Measurements from ENCODE around the gene AMD1. TPM values are rescaled to one million over a fixed set of nuclear protein-coding genes. Genes with fewer than 3 reads are reported as not detected.

The AMD1 gene
- total and polyA plus RNA-seq, 9 of the 15 experiments (the other 6 are each of a cell fraction or from before 2014, with no cell fraction given): 60.0 to 151 (median 85.6) TPM

DNA sequence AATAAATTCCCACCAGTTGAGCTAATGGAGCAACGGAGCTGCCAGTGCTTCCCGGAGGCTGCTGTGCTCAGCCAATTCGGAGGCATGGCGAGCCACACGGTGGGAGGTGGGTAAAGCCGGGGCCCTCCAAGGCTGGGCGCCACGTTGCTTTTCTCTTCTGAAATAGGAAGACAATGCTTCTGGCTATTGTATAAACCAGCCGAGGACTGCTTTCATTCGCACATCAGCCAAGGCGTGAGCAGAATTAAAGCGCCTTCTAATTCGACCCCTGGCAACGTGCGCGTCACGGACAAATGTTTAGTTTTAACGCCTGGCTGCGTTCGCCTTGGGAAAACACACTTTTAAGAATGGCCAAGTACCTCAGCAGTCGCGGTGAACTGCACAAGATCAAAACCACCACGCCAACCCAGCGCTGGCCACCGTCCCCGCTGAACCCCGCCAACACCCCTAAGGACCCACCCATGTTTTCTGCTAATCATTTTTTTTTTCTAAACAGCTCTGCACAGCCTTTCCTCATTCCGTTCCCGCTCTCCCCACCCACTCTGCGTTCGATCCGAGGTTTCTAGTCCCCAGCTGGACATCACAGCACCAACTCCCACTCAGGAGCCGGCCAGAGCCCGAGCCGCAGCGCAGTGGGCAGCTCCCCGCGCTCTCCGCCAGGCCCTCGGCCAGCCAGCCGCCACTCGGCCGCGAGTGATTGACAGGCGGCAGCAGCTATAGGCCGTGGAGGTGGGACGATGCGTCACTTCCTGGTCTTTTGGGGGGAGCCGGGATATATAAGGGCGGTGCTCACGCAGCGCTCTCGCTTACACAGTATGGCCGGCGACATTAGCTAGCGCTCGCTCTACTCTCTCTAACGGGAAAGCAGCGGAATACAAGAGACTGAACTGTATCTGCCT is at the start of gene AMD1 (continued):
- TF ChIP-seq SIN3A (IDR thresholded peaks at IDR 0.05; ENCODE audit: borderline replicate concordance in 2 of 2, control insufficient read depth in 1 of 2, low read depth in 2 of 2, low read length in 2 of 2): peak; percentile 86 to 94
- no peak for TF ChIP-seq TSC22D4 (tag; IDR thresholded peaks at IDR 0.05)
- TF ChIP-seq SP1 (CRISPR knock-in tag; IDR thresholded peaks at IDR 0.05): peak; percentile 88
- no peak for TF ChIP-seq PTTG1 (tag; IDR thresholded peaks at IDR 0.05; ENCODE audit: low read depth)
- no peak for TF ChIP-seq DIDO1 (tag; IDR thresholded peaks at IDR 0.05; ENCODE audit: low read depth)
- peak; percentile 27; the same call in 1 of the 2 replicates for TF ChIP-seq L3MBTL2 (IDR thresholded peaks at IDR 0.05)
- TF ChIP-seq CHAMP1 (IDR thresholded peaks at IDR 0.05): no peak
- TF ChIP-seq SREBF2 (CRISPR knock-in tag; IDR thresholded peaks at IDR 0.05): no peak
- TF ChIP-seq NFIX (CRISPR knock-in tag; IDR thresholded peaks at IDR 0.05; ENCODE audit: low read depth): no peak
- no peak for TF ChIP-seq BRF2 (IDR thresholded peaks at IDR 0.05; ENCODE audit: borderline replicate concordance, insufficient read depth, insufficient read length)
- TF ChIP-seq ZC3H4 (CRISPR knock-in tag; IDR thresholded peaks at IDR 0.05; ENCODE audit: borderline replicate concordance): no peak
- TF ChIP-seq ZNF778 (CRISPR knock-in tag; IDR thresholded peaks at IDR 0.05): no peak
- peak; percentile 36 for TF ChIP-seq MYC (IDR thresholded peaks at IDR 0.05; ENCODE audit: low read depth, low read length)
- no peak for TF ChIP-seq MYC (CRISPR knock-in tag; IDR thresholded peaks at IDR 0.05; ENCODE audit: borderline replicate concordance, low read depth)
- TF ChIP-seq NONO (IDR thresholded peaks at IDR 0.05; ENCODE audit: low read depth in 2 of 2, low read length in 1 of 2): peak in 1 of 2 experiments; percentile 78; a peak in 2 of 4 replicates
- TF ChIP-seq ZNF512 (tag; IDR thresholded peaks at IDR 0.05): no peak
- TF ChIP-seq TRIM24 (IDR thresholded peaks at IDR 0.05): 0 out of 4 replicates have a peak, but pooled peaks of 1 of the 2 experiments have one; percentile 6
- peak; percentile 99 for TF ChIP-seq SUPT5H (IDR thresholded peaks at IDR 0.05)
- TF ChIP-seq, protein P1, sequence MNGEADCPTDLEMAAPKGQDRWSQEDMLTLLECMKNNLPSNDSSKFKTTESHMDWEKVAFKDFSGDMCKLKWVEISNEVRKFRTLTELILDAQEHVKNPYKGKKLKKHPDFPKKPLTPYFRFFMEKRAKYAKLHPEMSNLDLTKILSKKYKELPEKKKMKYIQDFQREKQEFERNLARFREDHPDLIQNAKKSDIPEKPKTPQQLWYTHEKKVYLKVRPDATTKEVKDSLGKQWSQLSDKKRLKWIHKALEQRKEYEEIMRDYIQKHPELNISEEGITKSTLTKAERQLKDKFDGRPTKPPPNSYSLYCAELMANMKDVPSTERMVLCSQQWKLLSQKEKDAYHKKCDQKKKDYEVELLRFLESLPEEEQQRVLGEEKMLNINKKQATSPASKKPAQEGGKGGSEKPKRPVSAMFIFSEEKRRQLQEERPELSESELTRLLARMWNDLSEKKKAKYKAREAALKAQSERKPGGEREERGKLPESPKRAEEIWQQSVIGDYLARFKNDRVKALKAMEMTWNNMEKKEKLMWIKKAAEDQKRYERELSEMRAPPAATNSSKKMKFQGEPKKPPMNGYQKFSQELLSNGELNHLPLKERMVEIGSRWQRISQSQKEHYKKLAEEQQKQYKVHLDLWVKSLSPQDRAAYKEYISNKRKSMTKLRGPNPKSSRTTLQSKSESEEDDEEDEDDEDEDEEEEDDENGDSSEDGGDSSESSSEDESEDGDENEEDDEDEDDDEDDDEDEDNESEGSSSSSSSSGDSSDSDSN (IDR thresholded peaks at IDR 0.05; ENCODE audit: borderline replicate concordance in 1 of 2, low read depth in 2 of 2, low read length in 2 of 2): peak; percentile 65 to 69; a peak in 3 of 4 replicates
- no peak for TF ChIP-seq RFX1 (IDR thresholded peaks at IDR 0.05)
